ENCODE results near the gene CBFA2T3. TPM values are rescaled to one million over a fixed set of nuclear protein-coding genes. Genes with fewer than 3 reads are reported as not detected.

CBFA2T3 gene
- total RNA-seq, 1 donor from 2014 or later, result 11.0 TPM

GRCh38 chr16:88868974-88869672 lies 107.9 kb downstream of the CBFA2T3 start:
- ATAC-seq (no peak), DNase-seq (ENCODE audit: low spot score) (no peak)

- DNase-seq (ENCODE audit: low spot score) (no peak), ATAC-seq (no peak)
Observed at GRCh38 chr16:88867581-88868246, 109.3 kb downstream of the CBFA2T3 start.

GRCh38 chr16:88866151-88866920 lies 110.7 kb downstream of the CBFA2T3 start, which contains the start of gene PABPN1L:
Gene PABPN1L, minus strand, starts transcription at chr16:88866660. Its CDS starts 54 bp downstream, at chr16:88866606.
- DNase-seq (ENCODE audit: low spot score) (no peak), ATAC-seq (peak; percentile 13)

GRCh38 chr16:88865742-88866141 lies 111.3 kb downstream of the CBFA2T3 start:
- no peak for DNase-seq (ENCODE audit: low spot score)
- ATAC-seq, result no peak

- DNase-seq (ENCODE audit: low spot score) (no peak), ATAC-seq (no peak)
Observed at GRCh38 chr16:88865310-88865709, 111.7 kb downstream of the CBFA2T3 start.

GRCh38 chr16:88864521-88864920 lies 112.5 kb downstream of the CBFA2T3 start:
- DNase-seq (ENCODE audit: low spot score) (no peak), ATAC-seq (no peak)

GRCh38 chr16:88864099-88864498 lies 112.9 kb downstream of the CBFA2T3 start:
- no peak for ATAC-seq
- no peak for DNase-seq (ENCODE audit: low spot score)

GRCh38 chr16:88863426-88863825 lies 113.6 kb downstream of the CBFA2T3 start:
- DNase-seq (ENCODE audit: low spot score) (no peak), ATAC-seq (no peak)

- ATAC-seq, result no peak
- no peak for DNase-seq (ENCODE audit: low spot score)
Observed at GRCh38 chr16:88862968-88863367, 114.0 kb downstream of the CBFA2T3 start.

GRCh38 chr16:88861359-88861758 lies 115.6 kb downstream of the CBFA2T3 start:
- no peak for DNase-seq (ENCODE audit: low spot score)
- no peak for ATAC-seq

- ATAC-seq (no peak), DNase-seq (ENCODE audit: low spot score) (no peak)
Observed at GRCh38 chr16:88859381-88860091, 117.5 kb downstream of the CBFA2T3 start.

GRCh38 chr16:88857728-88858339 lies 119.2 kb downstream of the CBFA2T3 start:
- ATAC-seq (peak; percentile 70), DNase-seq (ENCODE audit: low spot score) (peak; percentile 74)

GRCh38 chr16:88856828-88857727 lies 119.9 kb downstream of the CBFA2T3 start, which contains the start of the genes GALNS and TRAPPC2L:
Gene GALNS, minus strand, starts transcription at chr16:88856947. Its CDS starts 70 bp downstream, at chr16:88856877.
Gene TRAPPC2L, plus strand, starts transcription at chr16:88857127. Its CDS starts 24 bp downstream, at chr16:88857151.
- DNase-seq (ENCODE audit: low spot score), result peak; percentile 99
- peak; percentile 96 for ATAC-seq

- DNase-seq (ENCODE audit: low spot score), result no peak
- ATAC-seq, result peak; percentile 36
Observed at GRCh38 chr16:88856122-88856827, 120.7 kb downstream of the CBFA2T3 start.

- DNase-seq (ENCODE audit: low spot score) (no peak), ATAC-seq (no peak)
Observed at GRCh38 chr16:88855736-88856121, 121.3 kb downstream of the CBFA2T3 start.

GRCh38 chr16:88855176-88855575 lies 121.8 kb downstream of the CBFA2T3 start:
- ATAC-seq, result no peak

GRCh38 chr16:88854306-88855111 lies 122.5 kb downstream of the CBFA2T3 start:
- ATAC-seq (no peak), DNase-seq (ENCODE audit: low spot score) (no peak)

More at GRCh38 chr16:88855176-88855575, 121.8 kb downstream of the CBFA2T3 start:
- DNase-seq (ENCODE audit: low spot score), result no peak
